Keratinocyte (primary cell): ENCODE results near the gene BCL2L1. TPM values are rescaled to one million over a fixed set of nuclear protein-coding genes. Genes with fewer than 3 reads are reported as not detected.

Experiments used
- DNase-seq: peaks from one replicate; pipeline ENCODE4 v3.0.0-alpha.2; 2011; ENCODE audit warnings: low read depth, missing footprints, low spot score
- FAIRE-seq: peaks from 2 replicates; lab custom pipeline; 2011; peaks lifted over from hg19 to GRCh38; lab: Jason Lieb, UNC
- H2AFZ ChIP-seq: 2 replicates; pipeline ENCODE4 v1.6.0; 2012; ENCODE audit warnings: low read length, control low read depth, inconsistent platforms; ENCODE audit not compliant: control insufficient read depth
- H3K27ac ChIP-seq: 2 replicates; pipeline ENCODE4 v1.5.1; 2011; ENCODE audit warnings: low read length; ENCODE audit not compliant: control insufficient read depth, insufficient read depth
- H3K27me3 ChIP-seq: 3 replicates; pipeline ENCODE4 v1.6.0; 2011; ENCODE audit warnings: low read length; ENCODE audit not compliant: control insufficient read depth, insufficient read depth; ENCODE audit errors: extremely low read depth
- H3K36me3 ChIP-seq, 2 experiments: 2 replicates in 1 of 2; 3 replicates in 1 of 2; pipeline ENCODE4 v1.5.1; 2011; ENCODE audit warnings: low read length in 2 of 2, mild to moderate bottlenecking in 1 of 2; ENCODE audit not compliant: control insufficient read depth in 2 of 2, insufficient read depth in 2 of 2; ENCODE audit errors: extremely low read depth in 1 of 2
- H3K4me1 ChIP-seq: 3 replicates; pipeline ENCODE4 v1.5.1; 2011; ENCODE audit warnings: low read length; ENCODE audit not compliant: control insufficient read depth, insufficient read depth; ENCODE audit errors: extremely low read depth
- H3K4me2 ChIP-seq: 3 replicates; pipeline ENCODE4 v1.6.0; 2011; ENCODE audit warnings: low read depth, low read length; ENCODE audit not compliant: control insufficient read depth, insufficient read depth; ENCODE audit errors: extremely low read depth
- H3K4me3 ChIP-seq, 3 experiments: fragments of 200-600 bp in 1 of 3; sonication (generic) in 1 of 3; 2 replicates in 2 of 3; 3 replicates in 1 of 3; pipeline ENCODE4 v1.5.1; 2011 to 2016; ENCODE audit warnings: low read length in 3 of 3, mild to moderate bottlenecking in 3 of 3, control low read depth in 2 of 3, inconsistent platforms in 1 of 3, low read depth in 1 of 3, mixed read lengths in 1 of 3, mixed run types in 1 of 3, moderate library complexity in 1 of 3; ENCODE audit not compliant: control insufficient read depth in 2 of 3, insufficient read depth in 2 of 3; ENCODE audit errors: extremely low read depth in 1 of 3
- H3K79me2 ChIP-seq: 2 replicates; pipeline ENCODE4 v1.6.0; 2012; ENCODE audit warnings: low read length; ENCODE audit not compliant: control insufficient read depth, insufficient read depth
- H3K9ac ChIP-seq: 3 replicates; pipeline ENCODE4 v1.6.0; 2011; ENCODE audit warnings: low read length; ENCODE audit not compliant: control insufficient read depth, insufficient read depth; ENCODE audit errors: extremely low read depth
- H3K9me1 ChIP-seq: 3 replicates; pipeline ENCODE4 v1.6.0; 2011; ENCODE audit warnings: low read length; ENCODE audit not compliant: control insufficient read depth, insufficient read depth; ENCODE audit errors: extremely low read depth
- H3K9me3 ChIP-seq: 2 replicates; pipeline ENCODE4 v1.5.1; 2012; ENCODE audit warnings: low read depth, low read length; ENCODE audit not compliant: control insufficient read depth
- H4K20me1 ChIP-seq: 3 replicates; pipeline ENCODE4 v1.6.0; 2011; ENCODE audit warnings: low read length; ENCODE audit not compliant: control insufficient read depth, insufficient read depth; ENCODE audit errors: extremely low read depth
- EZH2 ChIP-seq: IDR thresholded peaks from one replicate; pipeline ENCODE4 v1.6.1; 2012; ENCODE audit warnings: inconsistent platforms, mild to moderate bottlenecking, low read length, moderate library complexity
- dilution Hi-C: fragments of 300-500 bp; cut with MboI; formaldehyde crosslinking; loops from one replicate; pipeline ENCODE4 v1.7.0; 2020; ENCODE audit warnings: low sequenced_read_pairs; ENCODE audit not compliant: extremely low pct_ligation_motif_present
- polyA plus RNA-seq, 5 experiments: library from polyadenylated mRNA; depleted of rRNA in 3 of 5; stranded (reverse) in 3 of 5; stranded (forward) in 1 of 5; unstranded in 1 of 5; fragments of >200 nt; gene quantifications; 1 replicate in 1 of 5; 2 replicates in 3 of 5; 3 replicates in 1 of 5; pipeline versions ENCODE4 v1.2.1 to v1.2.3, GENCODE V29; 2011 to 2012; ENCODE audit warnings: missing spikeins in 2 of 5, low read depth in 1 of 5, low replicate concordance in 1 of 5
- TF ChIP-seq, protein P1 (sequence below), 3 experiments: IDR thresholded peaks in 1 of 3; conservative IDR thresholded peaks in 1 of 3; optimal IDR thresholded peaks in 1 of 3; 2 replicates in 2 of 3; 3 replicates in 1 of 3; pipeline versions ENCODE3 to v1.5.1; 2011; ENCODE audit warnings: low read length in 3 of 3, mild to moderate bottlenecking in 3 of 3, moderate library complexity in 2 of 3, control low read depth in 1 of 3, inconsistent platforms in 1 of 3; ENCODE audit not compliant: insufficient read depth in 2 of 3; ENCODE audit errors: extremely low read depth in 1 of 3

The BCL2L1 gene
- polyA plus RNA-seq, 1 donor (not counting 4 experiments of a cell fraction or from before 2014, with no cell fraction given), result 109 TPM

DNA sequence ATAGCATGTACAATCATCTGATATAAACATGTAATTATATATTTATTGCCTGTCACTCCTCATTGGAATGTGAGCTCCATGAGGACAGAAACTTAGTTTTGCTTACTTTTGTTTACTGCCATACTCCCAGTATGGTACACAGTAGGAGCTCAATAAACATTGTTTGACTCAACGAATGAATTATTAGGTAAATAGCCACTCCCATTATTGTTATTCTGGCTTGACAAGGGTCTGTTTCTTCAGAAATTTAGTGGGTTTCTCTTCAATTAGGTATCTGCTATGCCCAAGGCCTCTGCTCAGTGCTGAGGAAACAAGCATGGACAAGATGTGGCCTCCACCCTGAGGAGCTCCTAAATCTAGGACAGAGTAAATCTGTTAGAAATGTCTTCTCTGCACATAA is 6.3 kb downstream of the BCL2L1 start:
- Histone ChIP-seq H3K9me3 (no peaks in the 10 kb centered on the region), H3K9me1 (no peaks in the 10 kb centered on the region), H3K27me3 (no peaks in the 10 kb centered on the region), H3K36me3 (peaks cover 20 to 69% of the 10 kb centered on the region in 2 experiments), H3K4me2 (peak overlapping the region; percentile 85), H3K4me3 (peak overlapping the region in 2 of 3 experiments; percentile 36 to 61), H3K4me1 (peaks cover 78% of the 10 kb centered on the region), H3K27ac (peak overlapping the region; percentile 72), H2AFZ (no peak overlapping the region), H3K79me2 (peaks cover 85% of the 10 kb centered on the region), H3K9ac (peak overlapping the region; percentile 48), H4K20me1 (no peaks in the 10 kb centered on the region)
- DNase-seq (no peak), FAIRE-seq (no peak)
- dilution Hi-C loops, result no loop called here
- TF ChIP-seq, protein P1, sequence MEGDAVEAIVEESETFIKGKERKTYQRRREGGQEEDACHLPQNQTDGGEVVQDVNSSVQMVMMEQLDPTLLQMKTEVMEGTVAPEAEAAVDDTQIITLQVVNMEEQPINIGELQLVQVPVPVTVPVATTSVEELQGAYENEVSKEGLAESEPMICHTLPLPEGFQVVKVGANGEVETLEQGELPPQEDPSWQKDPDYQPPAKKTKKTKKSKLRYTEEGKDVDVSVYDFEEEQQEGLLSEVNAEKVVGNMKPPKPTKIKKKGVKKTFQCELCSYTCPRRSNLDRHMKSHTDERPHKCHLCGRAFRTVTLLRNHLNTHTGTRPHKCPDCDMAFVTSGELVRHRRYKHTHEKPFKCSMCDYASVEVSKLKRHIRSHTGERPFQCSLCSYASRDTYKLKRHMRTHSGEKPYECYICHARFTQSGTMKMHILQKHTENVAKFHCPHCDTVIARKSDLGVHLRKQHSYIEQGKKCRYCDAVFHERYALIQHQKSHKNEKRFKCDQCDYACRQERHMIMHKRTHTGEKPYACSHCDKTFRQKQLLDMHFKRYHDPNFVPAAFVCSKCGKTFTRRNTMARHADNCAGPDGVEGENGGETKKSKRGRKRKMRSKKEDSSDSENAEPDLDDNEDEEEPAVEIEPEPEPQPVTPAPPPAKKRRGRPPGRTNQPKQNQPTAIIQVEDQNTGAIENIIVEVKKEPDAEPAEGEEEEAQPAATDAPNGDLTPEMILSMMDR (optimal IDR thresholded peaks at IDR 0.05 in 1 of 3, IDR thresholded peaks at IDR 0.05 in 1 of 3, conservative IDR thresholded peaks at IDR 0.05 in 1 of 3; ENCODE audit: extremely low read depth in 1 of 3, insufficient read depth in 2 of 3, low read length in 3 of 3), result no peak
- TF ChIP-seq EZH2, result no peak

- no peak overlapping the region for H2AFZ ChIP-seq
- no peak for TF ChIP-seq EZH2
- TF ChIP-seq, protein P1 (optimal IDR thresholded peaks at IDR 0.05 in 1 of 3, IDR thresholded peaks at IDR 0.05 in 1 of 3, conservative IDR thresholded peaks at IDR 0.05 in 1 of 3; ENCODE audit: extremely low read depth in 1 of 3, insufficient read depth in 2 of 3, low read length in 3 of 3), result no peak
- H3K4me3 ChIP-seq, result no peak overlapping the region
- no peak for DNase-seq
- no peaks in the 10 kb centered on the region for H4K20me1 ChIP-seq
- no peaks in the 10 kb centered on the region for H3K9me1 ChIP-seq
- no peaks in the 10 kb centered on the region for H3K27me3 ChIP-seq
- no peak overlapping the region for H3K9ac ChIP-seq
- H3K79me2 ChIP-seq, result peaks cover 82% of the 10 kb centered on the region
- peaks cover 20 to 73% of the 10 kb centered on the region in 2 experiments for H3K36me3 ChIP-seq
- dilution Hi-C loops, result no loop called here
- no peak for FAIRE-seq
- no peaks in the 10 kb centered on the region for H3K9me3 ChIP-seq
- peak overlapping the region; percentile 85 for H3K4me2 ChIP-seq
- peaks cover 83% of the 10 kb centered on the region for H3K4me1 ChIP-seq
- peak overlapping the region; percentile 72 for H3K27ac ChIP-seq
Measured at GRCh38 chr20:31715766-31716165, 6.9 kb downstream of the BCL2L1 start.
